HepG2 (cell line): ENCODE data around the gene OGFR. TPM values are rescaled to one million over a fixed set of nuclear protein-coding genes. Genes with fewer than 3 reads are reported as not detected.

ENCODE experiments used
- ATRX ChIP-seq: sonication (generic); formaldehyde crosslinking; IDR thresholded peaks from 2 replicates; pipeline ENCODE4 v1.4.0; 2020; ENCODE audit warnings: missing genetic modification reagents, borderline replicate concordance
- E2F2 ChIP-seq: sonication (generic); formaldehyde crosslinking; IDR thresholded peaks from 2 replicates; pipeline ENCODE4 v1.4.0; 2020; ENCODE audit warnings: missing genetic modification reagents, borderline replicate concordance
- HOXA3 ChIP-seq: sonication (generic); formaldehyde crosslinking; IDR thresholded peaks from 2 replicates; pipeline ENCODE4 v1.5.0; 2020; ENCODE audit warnings: missing genetic modification reagents
- MEIS1 ChIP-seq: sonication (generic); formaldehyde crosslinking; IDR thresholded peaks from 2 replicates; pipeline ENCODE4 v1.9.0; 2021; ENCODE audit warnings: mild to moderate bottlenecking, missing genetic modification reagents, moderate library complexity, borderline replicate concordance
- NONO ChIP-seq, 2 experiments: fragments of 450-650 bp in 1 of 2; sonication (generic) in 1 of 2; formaldehyde crosslinking in 1 of 2; IDR thresholded peaks in 1 of 2; conservative IDR thresholded peaks in 1 of 2; 2 replicates each; pipeline versions ENCODE4 v1.6.1 to v1.8.0; 2017 to 2022; ENCODE audit warnings: mild to moderate bottlenecking in 1 of 2, missing genetic modification reagents in 1 of 2, moderate library complexity in 1 of 2
- POGZ ChIP-seq: sonication (generic); formaldehyde crosslinking; IDR thresholded peaks from 2 replicates; pipeline ENCODE4 v1.4.0; 2020; ENCODE audit warnings: mild to moderate bottlenecking, missing genetic modification reagents
- SALL1 ChIP-seq: sonication (generic); formaldehyde crosslinking; IDR thresholded peaks from 2 replicates; pipeline ENCODE4 v1.8.0; 2022; ENCODE audit warnings: mild to moderate bottlenecking, missing genetic modification reagents
- SAP130 ChIP-seq: IDR thresholded peaks from 2 replicates; pipeline ENCODE4 v1.6.1; 2016; ENCODE audit warnings: low read depth
- SP1 ChIP-seq, 2 experiments: fragments of 450-650 bp in 1 of 2; sonication (generic) in 1 of 2; formaldehyde crosslinking in 1 of 2; IDR thresholded peaks; 2 replicates each; pipeline versions ENCODE4 v1.4.0 to v1.6.1; 2016 to 2020; ENCODE audit warnings: missing genetic modification reagents in 1 of 2
- TP53 ChIP-seq: sonication (generic); formaldehyde crosslinking; conservative IDR thresholded peaks from 2 replicates; pipeline ENCODE4 v1.4.0; 2020; ENCODE audit warnings: missing genetic modification reagents
- ZC3H13 ChIP-seq: sonication (generic); formaldehyde crosslinking; IDR thresholded peaks from 2 replicates; pipeline ENCODE4 v1.8.1; 2023; ENCODE audit warnings: mild to moderate bottlenecking, missing genetic modification reagents, moderate library complexity
- ZNF33B ChIP-seq: sonication (generic); formaldehyde crosslinking; IDR thresholded peaks from 2 replicates; pipeline ENCODE4 v1.5.1; 2020; ENCODE audit warnings: mild to moderate bottlenecking, missing genetic modification reagents
- ZNF782 ChIP-seq: sonication (generic); formaldehyde crosslinking; IDR thresholded peaks from 2 replicates; pipeline ENCODE4 v1.4.0; 2020; ENCODE audit warnings: missing genetic modification reagents, mild to moderate bottlenecking, borderline replicate concordance
- ZSCAN25 ChIP-seq: sonication (generic); formaldehyde crosslinking; IDR thresholded peaks from 2 replicates; pipeline ENCODE4 v1.8.0; 2022; ENCODE audit warnings: mild to moderate bottlenecking, missing genetic modification reagents
- ZSCAN5A ChIP-seq: sonication (generic); formaldehyde crosslinking; IDR thresholded peaks from 2 replicates; pipeline ENCODE4 v1.8.0; 2022; ENCODE audit warnings: mild to moderate bottlenecking, missing genetic modification reagents, borderline replicate concordance
- polyA plus RNA-seq, 8 experiments: library from polyadenylated mRNA; depleted of rRNA in 3 of 8; stranded (reverse) in 7 of 8; unstranded in 1 of 8; fragments of >200 nt; fragmentation: Illumina TruSeq in 4 of 8; extraction: Trizol in 4 of 8; gene quantifications; 2 replicates each; pipeline versions ENCODE4 v1.2.1 to v1.2.3, GENCODE V29; 2011 to 2016; ENCODE audit warnings: low read depth in 4 of 8, missing spikeins in 1 of 8, mixed read lengths in 1 of 8; ENCODE audit not compliant: insufficient read depth in 1 of 8
- total RNA-seq, 5 experiments: library from RNA; depleted of rRNA; stranded (reverse); fragments of >200 nt; fragmentation: Illumina TruSeq; extraction: Trizol; gene quantifications; 2 replicates each; pipeline ENCODE4 v1.2.3, GENCODE V29; 2016; ENCODE audit warnings: low read depth in 1 of 5
- TF ChIP-seq, protein P1 (sequence below), 2 experiments: sonication (generic) in 1 of 2; formaldehyde crosslinking in 1 of 2; IDR thresholded peaks; 2 replicates each; pipeline versions ENCODE4 v1.4.0 to v1.6.1; 2018 to 2020; ENCODE audit warnings: missing genetic modification reagents in 2 of 2, borderline replicate concordance in 1 of 2, low read depth in 1 of 2, mild to moderate bottlenecking in 1 of 2, missing biosample characterization in 1 of 2
- TF ChIP-seq, protein P2 (sequence below): fragments of 450-650 bp; IDR thresholded peaks from 2 replicates; pipeline ENCODE4 v1.6.1; 2016
- TF ChIP-seq, protein P3 (sequence below): sonication (generic); formaldehyde crosslinking; IDR thresholded peaks from 2 replicates; pipeline ENCODE4 v1.8.0; 2022; ENCODE audit warnings: mild to moderate bottlenecking, missing genetic modification reagents; ENCODE audit not compliant: insufficient replicate concordance

OGFR gene
- total and polyA plus RNA-seq, 2 of the 13 experiments (the other 11 are each of a cell fraction or from before 2014, with no cell fraction given), result 47.7 to 81.8 TPM

- TF ChIP-seq POGZ (CRISPR knock-in tag), result no peak
- TF ChIP-seq, protein P1, sequence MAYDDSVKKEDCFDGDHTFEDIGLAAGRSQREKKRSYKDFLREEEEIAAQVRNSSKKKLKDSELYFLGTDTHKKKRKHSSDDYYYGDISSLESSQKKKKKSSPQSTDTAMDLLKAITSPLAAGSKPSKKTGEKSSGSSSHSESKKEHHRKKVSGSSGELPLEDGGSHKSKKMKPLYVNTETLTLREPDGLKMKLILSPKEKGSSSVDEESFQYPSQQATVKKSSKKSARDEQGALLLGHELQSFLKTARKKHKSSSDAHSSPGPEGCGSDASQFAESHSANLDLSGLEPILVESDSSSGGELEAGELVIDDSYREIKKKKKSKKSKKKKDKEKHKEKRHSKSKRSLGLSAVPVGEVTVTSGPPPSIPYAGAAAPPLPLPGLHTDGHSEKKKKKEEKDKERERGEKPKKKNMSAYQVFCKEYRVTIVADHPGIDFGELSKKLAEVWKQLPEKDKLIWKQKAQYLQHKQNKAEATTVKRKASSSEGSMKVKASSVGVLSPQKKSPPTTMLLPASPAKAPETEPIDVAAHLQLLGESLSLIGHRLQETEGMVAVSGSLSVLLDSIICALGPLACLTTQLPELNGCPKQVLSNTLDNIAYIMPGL (CRISPR knock-in tag; IDR thresholded peaks at IDR 0.05; ENCODE audit: borderline replicate concordance in 1 of 2, low read depth in 1 of 2), result peak; percentile 70 to 76; a peak in 3 of 4 replicates
- no peak for TF ChIP-seq E2F2 (CRISPR knock-in tag)
- no peak for TF ChIP-seq ZNF33B (CRISPR knock-in tag)
- TF ChIP-seq MEIS1 (CRISPR knock-in tag), result 0 out of 2 replicates have a peak, but pooled peaks have one; percentile 30
- peak; percentile 73; the same call in 1 of the 2 replicates for TF ChIP-seq SALL1 (CRISPR knock-in tag)
- no peak for TF ChIP-seq ATRX (CRISPR knock-in tag)
- no peak; the same call in 1 of the 2 replicates for TF ChIP-seq ZSCAN5A (CRISPR knock-in tag)
- TF ChIP-seq HOXA3 (CRISPR knock-in tag), result peak; percentile 45; the same call in 1 of the 2 replicates
- TF ChIP-seq SP1 (IDR thresholded peaks at IDR 0.05), result no peak
- peak; percentile 58 for TF ChIP-seq SP1 (CRISPR knock-in tag; IDR thresholded peaks at IDR 0.05)
- peak; percentile 77; the same call in 1 of the 2 replicates for TF ChIP-seq ZC3H13
- no peak for TF ChIP-seq ZSCAN25 (CRISPR knock-in tag)
- no peak for TF ChIP-seq TP53 (CRISPR knock-in tag)
- TF ChIP-seq, protein P2, sequence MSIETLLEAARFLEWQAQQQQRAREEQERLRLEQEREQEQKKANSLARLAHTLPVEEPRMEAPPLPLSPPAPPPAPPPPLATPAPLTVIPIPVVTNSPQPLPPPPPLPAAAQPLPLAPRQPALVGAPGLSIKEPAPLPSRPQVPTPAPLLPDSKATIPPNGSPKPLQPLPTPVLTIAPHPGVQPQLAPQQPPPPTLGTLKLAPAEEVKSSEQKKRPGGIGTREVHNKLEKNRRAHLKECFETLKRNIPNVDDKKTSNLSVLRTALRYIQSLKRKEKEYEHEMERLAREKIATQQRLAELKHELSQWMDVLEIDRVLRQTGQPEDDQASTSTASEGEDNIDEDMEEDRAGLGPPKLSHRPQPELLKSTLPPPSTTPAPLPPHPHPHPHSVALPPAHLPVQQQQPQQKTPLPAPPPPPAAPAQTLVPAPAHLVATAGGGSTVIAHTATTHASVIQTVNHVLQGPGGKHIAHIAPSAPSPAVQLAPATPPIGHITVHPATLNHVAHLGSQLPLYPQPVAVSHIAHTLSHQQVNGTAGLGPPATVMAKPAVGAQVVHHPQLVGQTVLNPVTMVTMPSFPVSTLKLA, result no peak
- no peak; the same call in 1 of the 2 replicates for TF ChIP-seq ZNF782 (CRISPR knock-in tag)
- TF ChIP-seq NONO (IDR thresholded peaks at IDR 0.05), result no peak
- peak; percentile 86 for TF ChIP-seq NONO (CRISPR knock-in tag; conservative IDR thresholded peaks at IDR 0.05)
- TF ChIP-seq SAP130 (CRISPR knock-in tag), result peak; percentile 84
- TF ChIP-seq, protein P3, sequence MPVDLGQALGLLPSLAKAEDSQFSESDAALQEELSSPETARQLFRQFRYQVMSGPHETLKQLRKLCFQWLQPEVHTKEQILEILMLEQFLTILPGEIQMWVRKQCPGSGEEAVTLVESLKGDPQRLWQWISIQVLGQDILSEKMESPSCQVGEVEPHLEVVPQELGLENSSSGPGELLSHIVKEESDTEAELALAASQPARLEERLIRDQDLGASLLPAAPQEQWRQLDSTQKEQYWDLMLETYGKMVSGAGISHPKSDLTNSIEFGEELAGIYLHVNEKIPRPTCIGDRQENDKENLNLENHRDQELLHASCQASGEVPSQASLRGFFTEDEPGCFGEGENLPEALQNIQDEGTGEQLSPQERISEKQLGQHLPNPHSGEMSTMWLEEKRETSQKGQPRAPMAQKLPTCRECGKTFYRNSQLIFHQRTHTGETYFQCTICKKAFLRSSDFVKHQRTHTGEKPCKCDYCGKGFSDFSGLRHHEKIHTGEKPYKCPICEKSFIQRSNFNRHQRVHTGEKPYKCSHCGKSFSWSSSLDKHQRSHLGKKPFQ (CRISPR knock-in tag), result no peak
Observed at GRCh38 chr20:62804627-62805154, at the start of gene OGFR (continued).
